Activated T-cell treated with anti-CD3 and anti-CD28 coated beads, Interleukin-2, amount 50 U/mL, for 1 hour (primary cell): ENCODE data around the gene COL18A1.

Source experiments
- DNase-seq: peaks from one replicate; pipeline ENCODE4 v3.0.0-alpha.2; 2020

The COL18A1 gene

GRCh38 chr21:45509566-45510465, 104.9 kb downstream of the COL18A1 start:
- no peak for DNase-seq

- DNase-seq: no peak
These were observed 105.5 kb downstream of the COL18A1 start for GRCh38 chr21:45510466-45510955.

GRCh38 chr21:45511007-45511406, 106.0 kb downstream of the COL18A1 start:
- DNase-seq: no peak

GRCh38 chr21:45511661-45512431, 106.9 kb downstream of the COL18A1 start:
- DNase-seq: no peak

GRCh38 chr21:45512626-45513002, 107.6 kb downstream of the COL18A1 start:
- no peak for DNase-seq

GRCh38 chr21:45513003-45513717, 108.2 kb downstream of the COL18A1 start:
- DNase-seq: no peak

- DNase-seq: no peak
These were observed 108.9 kb downstream of the COL18A1 start for GRCh38 chr21:45513741-45514310.

GRCh38 chr21:45514311-45515021, 109.5 kb downstream of the COL18A1 start:
- DNase-seq: no peak

GRCh38 chr21:45515241-45516061, 110.5 kb downstream of the COL18A1 start:
- DNase-seq: no peak

- no peak for DNase-seq
These were observed 111.2 kb downstream of the COL18A1 start for GRCh38 chr21:45516071-45516670.

- no peak for DNase-seq
These were observed 111.7 kb downstream of the COL18A1 start for GRCh38 chr21:45516671-45517151.

GRCh38 chr21:45517249-45518065, 112.5 kb downstream of the COL18A1 start:
- no peak for DNase-seq

- no peak for DNase-seq
These were observed 113.8 kb downstream of the COL18A1 start for GRCh38 chr21:45518742-45519141.

- DNase-seq: no peak
These were observed 114.2 kb downstream of the COL18A1 start for GRCh38 chr21:45519182-45519581.

GRCh38 chr21:45521241-45521640, 116.3 kb downstream of the COL18A1 start:
- DNase-seq: no peak

- no peak for DNase-seq
These were observed 117.4 kb downstream of the COL18A1 start for GRCh38 chr21:45522381-45522780.

- DNase-seq: no peak
These were observed 118.0 kb downstream of the COL18A1 start for GRCh38 chr21:45522986-45523385.

GRCh38 chr21:45523411-45524101, 118.6 kb downstream of the COL18A1 start:
- DNase-seq: no peak

- DNase-seq: no peak
These were observed 119.8 kb downstream of the COL18A1 start for GRCh38 chr21:45524756-45525152.
